GM19397 (cell line): ENCODE measurements around the gene RASGRP1.

Experiments
- ATAC-seq: cut with Tn5 transposase; IDR thresholded peaks from one replicate; pipeline ENCODE4 v1.9.1; 2021; ENCODE audit warnings: mild to moderate bottlenecking, moderate library complexity; ENCODE audit not compliant: unreplicated experiment

The RASGRP1 gene

GRCh38 chr15:38538328-38539007, 26.1 kb downstream of the RASGRP1 start:
- no peak for ATAC-seq

- ATAC-seq: no peak
Observed at GRCh38 chr15:38536201-38536676, 28.4 kb downstream of the RASGRP1 start.

DNA sequence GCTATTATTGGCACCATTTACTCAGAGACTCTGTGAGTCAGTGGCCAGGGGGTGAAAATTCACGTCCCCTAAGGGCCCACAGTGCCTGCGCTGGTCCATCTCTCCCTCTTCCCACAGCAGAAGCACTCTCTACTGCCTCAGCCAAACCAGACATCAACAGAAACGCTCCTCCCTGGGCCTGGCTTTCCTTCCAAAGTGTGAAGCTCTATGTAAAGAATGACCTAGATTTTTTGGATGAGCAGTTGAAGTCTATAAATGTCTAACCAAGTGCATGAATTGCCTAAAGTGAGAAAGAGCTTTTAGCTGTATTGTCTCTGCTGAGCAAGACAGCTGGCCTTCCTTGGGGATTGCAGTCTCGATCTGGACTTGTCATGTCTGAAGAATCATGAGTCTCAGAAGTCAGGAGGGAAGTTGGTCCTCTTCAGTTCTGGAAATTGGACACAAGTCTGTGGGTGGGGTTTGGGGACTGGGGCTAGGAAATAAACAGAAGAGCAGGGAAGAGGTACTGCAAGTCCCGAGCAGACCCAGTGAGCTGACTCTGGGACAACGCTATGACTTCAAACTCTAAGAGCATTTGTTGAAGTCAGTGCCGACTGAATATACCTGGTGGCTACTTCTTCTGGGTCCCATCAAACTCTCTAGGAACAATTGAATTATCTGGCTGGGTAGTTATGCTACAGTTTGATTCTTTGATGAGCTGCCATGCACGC, 29.0 kb downstream of the RASGRP1 start:
- no peak for ATAC-seq

- no peak for ATAC-seq
Observed at GRCh38 chr15:38534691-38535090, 29.9 kb downstream of the RASGRP1 start.

GRCh38 chr15:38533926-38534325, 30.7 kb downstream of the RASGRP1 start:
- no peak for ATAC-seq

GRCh38 chr15:38533416-38533915, 31.1 kb downstream of the RASGRP1 start:
- ATAC-seq: no peak

- ATAC-seq: no peak
Observed at GRCh38 chr15:38532728-38533127, 31.9 kb downstream of the RASGRP1 start.

- no peak for ATAC-seq
Observed at GRCh38 chr15:38531509-38531908, 33.1 kb downstream of the RASGRP1 start.

GRCh38 chr15:38530113-38530512, 34.5 kb downstream of the RASGRP1 start:
- ATAC-seq: no peak

GRCh38 chr15:38528294-38528693, 36.3 kb downstream of the RASGRP1 start:
- ATAC-seq: no peak

DNA sequence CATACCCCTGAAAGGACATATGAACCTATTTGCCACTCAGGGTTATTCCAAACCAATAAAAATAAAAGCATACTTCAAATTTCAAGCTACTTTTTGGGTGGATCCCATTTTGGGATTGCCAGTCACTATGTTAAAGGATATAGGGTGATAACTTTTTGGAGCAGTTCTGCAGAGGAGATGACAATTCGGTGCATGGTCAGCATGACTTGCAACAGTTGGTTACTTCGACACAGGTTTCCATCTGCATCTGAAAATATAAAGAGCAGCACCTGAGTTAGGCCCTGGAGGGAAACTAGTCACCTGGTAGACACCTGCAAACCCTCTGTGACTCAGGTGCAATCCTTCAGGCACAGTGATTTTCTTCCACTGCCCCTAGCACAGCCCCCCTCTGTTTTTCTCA, 38.5 kb downstream of the RASGRP1 start:
- ATAC-seq: no peak

DNA sequence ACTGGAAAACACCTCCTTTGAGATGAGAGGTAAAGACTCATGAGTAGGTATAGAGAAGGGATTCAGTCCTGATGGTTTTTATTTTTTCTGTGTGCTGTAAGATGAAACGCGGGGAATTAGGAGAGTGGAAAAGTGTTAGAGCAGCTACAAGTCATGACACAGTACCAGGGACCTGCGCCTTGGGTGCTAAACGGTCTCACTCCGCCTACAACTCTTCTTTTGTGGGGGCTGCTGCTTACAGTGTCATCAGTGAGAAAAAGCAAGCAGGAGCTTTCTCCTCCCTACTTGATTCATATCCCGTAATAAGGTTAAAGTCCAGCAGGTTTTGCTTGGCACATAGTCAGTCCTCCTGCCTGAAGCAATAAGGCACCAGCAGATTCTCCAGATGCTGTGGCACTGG, 39.1 kb downstream of the RASGRP1 start:
- ATAC-seq: no peak

GRCh38 chr15:38524156-38524555, 40.5 kb downstream of the RASGRP1 start:
- no peak for ATAC-seq

DNA sequence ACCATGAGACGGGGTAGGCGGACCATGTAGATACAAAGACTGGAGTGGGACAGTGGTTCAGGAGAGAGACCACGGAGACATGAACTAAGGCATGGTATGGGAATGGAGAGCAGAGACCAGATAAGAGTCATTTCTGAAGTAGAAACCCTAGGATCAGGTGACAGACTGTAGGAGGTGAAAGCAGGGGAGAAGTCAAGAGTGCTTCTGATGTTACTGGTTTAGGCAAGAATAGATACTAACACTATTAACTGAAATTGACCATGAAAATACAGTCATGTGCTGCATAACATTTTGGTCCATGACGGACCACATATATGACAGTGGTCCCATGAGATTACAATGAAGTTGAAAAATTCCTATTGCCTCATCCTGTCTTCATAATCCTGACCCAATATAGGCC, 41.7 kb downstream of the RASGRP1 start:
- no peak for ATAC-seq

DNA sequence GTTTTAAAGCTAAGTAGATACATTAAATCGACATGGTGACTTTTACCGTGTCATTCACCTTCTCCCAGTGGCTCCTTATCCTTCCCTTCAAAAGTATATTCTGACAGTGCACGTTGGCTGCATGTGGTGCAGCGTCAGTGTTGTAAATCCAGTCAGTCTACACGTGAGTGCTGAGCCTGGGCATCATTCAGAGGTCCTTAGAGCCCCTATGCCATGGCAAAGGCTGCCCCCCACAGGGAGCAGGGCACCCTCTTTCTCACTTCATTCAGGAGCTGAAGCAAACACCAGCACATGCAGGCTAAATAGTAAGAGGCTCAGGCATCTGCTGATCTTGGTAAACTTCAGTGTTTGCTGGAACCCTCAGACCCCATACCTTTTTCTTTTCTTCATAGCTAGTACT, 43.3 kb downstream of the RASGRP1 start:
- no peak for ATAC-seq

DNA sequence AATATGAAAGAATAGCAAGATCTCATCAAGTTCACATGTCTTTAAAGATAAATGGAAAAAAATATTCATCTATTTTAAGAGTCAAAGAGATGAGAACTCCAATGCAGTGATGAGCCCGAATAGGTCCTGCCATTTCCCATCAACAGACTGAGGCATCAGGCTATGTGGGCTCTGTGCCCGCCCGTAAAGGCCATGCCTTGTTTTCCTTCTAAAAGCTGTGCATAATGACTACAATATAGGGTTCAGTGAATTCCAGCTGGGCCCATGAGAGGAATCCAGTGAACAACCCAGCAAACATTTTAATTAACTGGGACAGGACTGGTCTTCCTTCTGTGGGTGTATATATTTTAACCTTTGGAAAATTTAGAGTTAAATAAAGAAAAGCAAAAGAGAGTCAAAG, 44.6 kb downstream of the RASGRP1 start:
- ATAC-seq: no peak

GRCh38 chr15:38518084-38518483, 46.5 kb downstream of the RASGRP1 start:
- no peak for ATAC-seq

- ATAC-seq: no peak
Observed at GRCh38 chr15:38517312-38517975, 47.2 kb downstream of the RASGRP1 start.

DNA sequence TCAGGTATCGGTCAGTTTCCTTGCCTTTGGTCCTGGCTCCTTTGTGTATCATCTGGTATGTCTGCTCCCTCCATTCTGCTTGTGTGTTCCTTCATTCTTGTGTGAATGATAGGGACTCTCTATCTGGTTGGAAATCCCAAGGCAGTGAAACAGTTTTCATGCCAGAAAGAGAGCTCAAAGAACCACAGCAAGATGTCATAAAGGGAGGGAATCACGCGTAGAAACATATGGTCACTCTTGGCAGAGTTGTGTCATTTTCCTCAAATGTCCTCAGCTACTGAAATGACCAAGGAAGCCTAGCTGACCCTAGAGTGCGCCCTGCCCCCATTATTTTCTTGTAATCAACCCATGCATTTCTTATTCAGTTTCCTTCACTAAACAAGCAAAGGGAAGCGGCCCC, 48.0 kb downstream of the RASGRP1 start:
- no peak for ATAC-seq

DNA sequence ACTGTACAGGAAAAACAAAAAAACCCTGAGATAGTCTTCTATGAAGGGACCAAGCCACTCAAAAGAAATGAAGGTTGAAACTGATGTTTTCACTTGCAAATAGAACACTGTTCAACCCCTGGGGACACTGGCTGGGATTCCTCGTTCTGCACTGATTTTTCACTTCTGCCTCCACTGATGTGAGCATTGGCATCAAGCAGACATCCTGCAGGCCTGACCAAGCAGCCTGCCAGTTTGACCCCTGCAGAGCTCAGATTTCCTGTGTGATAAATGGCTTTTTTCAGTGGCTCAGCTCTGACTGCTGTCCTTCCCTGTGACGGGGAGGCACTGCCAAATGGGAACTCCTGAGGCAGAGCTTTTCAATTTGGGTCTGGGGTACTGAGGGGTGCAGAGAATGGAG, 50.0 kb downstream of the RASGRP1 start:
- peak; percentile 95 for ATAC-seq

DNA sequence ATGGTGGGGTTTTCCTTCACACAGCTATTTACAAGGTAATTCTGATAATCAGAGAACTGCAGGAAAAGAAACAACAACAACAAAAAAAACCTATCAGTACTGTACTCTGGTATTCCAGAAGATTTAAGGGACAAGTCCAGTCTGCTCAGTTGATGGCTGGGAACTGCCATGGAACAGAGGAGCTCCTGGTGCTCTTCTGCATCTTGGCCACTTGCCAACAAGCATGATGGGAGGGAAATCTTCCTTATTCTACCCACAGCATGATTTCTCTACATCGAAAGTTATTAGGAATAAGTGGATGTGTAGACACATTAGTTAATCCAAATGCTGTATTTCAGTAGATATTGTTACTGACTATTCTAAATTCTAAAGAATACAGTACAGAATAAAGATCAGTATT, 51.7 kb downstream of the RASGRP1 start:
- no peak for ATAC-seq

DNA sequence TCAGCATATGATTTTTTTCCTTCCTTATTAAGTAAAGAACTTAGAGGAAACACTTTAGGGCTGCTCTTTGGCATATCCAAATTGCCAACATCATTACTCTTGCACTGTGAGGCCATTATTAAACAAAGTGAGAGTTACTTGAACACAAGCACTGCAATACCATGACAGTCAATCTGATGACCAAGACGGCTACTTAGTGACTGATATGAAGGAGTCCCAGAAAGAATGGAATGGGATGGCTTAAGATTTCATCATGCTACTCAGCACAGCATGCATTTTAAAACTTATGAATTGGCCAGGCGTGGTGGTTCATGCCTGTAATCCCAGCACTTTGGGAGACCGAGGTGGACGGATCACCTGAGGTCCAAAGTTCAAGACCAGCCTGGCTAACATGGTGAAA, 55.5 kb downstream of the RASGRP1 start:
- no peak for ATAC-seq
